ENCODE results near the gene SPOCK2. TPM values are rescaled to one million over a fixed set of nuclear protein-coding genes. Genes with fewer than 3 reads are reported as not detected.

SPOCK2 gene
- polyA plus RNA-seq, 1 experiment, result 0.04 TPM

DNA sequence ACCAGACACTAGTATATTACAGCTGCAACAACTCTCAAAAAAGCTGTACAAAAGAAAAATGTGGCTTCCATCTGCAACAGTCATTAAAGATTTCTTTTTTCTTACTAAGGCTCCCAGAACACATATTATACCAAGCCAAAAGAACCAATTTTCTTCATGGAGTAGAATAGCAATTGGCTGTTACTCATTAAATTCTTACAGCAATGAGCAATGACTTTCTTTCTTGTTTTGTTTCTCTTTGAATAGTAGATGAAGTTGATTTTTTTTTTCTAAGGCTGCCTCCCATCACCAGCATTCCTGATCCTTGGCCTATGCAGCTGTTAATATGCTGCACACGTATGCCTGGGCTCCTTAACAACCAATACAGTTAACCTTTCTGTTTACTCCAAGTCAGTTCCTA is 36.6 kb upstream of the SPOCK2 start:
- TF ChIP-seq CTCF (IDR thresholded peaks at IDR 0.05; ENCODE audit: insufficient read depth, low read depth, low read length), result no peak
- POLR2A ChIA-PET, result no interaction called here
- Histone ChIP-seq H3K4me3 (ENCODE audit: low read depth, low read length) (no peak overlapping the region), H3K36me3 (ENCODE audit: control insufficient read depth, insufficient read depth, low read length) (no peaks in the 10 kb centered on the region), H3K27me3 (ENCODE audit: control insufficient read depth, insufficient read depth, low read length) (no peaks in the 10 kb centered on the region)
- peak; percentile 41 for DNase-seq (ENCODE audit: low read depth)
- CTCF ChIA-PET, result interaction anchor here (1.0 to 5.2 kb wide), 9 partner anchors 9 to 218 kb away, joined by 3 to 42 read pairs (median 7); no protein-coding TSS in a partner anchor

DNA sequence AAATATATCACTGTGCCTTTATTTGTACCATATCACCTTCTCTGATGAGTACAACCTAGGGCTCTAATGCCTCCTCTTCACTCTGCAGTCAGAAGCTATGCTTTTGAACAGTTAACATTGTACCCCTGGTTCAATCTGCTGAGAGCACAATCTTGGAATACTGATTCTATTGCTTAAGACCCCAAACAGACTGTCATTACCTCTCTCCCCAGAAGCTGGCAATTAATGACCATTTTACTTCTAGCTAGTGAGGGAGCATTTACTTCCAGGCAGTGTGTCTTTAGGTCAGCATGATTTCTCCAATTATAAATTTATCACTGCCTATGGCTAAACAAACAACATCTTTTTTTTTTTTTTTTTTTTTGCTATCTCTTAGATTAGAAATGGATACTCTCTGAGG is 36.0 kb upstream of the SPOCK2 start:
- Histone ChIP-seq H3K27me3 (ENCODE audit: control insufficient read depth, insufficient read depth, low read length) (no peaks in the 10 kb centered on the region), H3K4me3 (ENCODE audit: low read depth, low read length) (no peak overlapping the region), H3K36me3 (ENCODE audit: control insufficient read depth, insufficient read depth, low read length) (no peaks in the 10 kb centered on the region)
- POLR2A ChIA-PET, result no interaction called here
- CTCF ChIA-PET, result interaction anchor here (0.5 to 5.2 kb wide), 6 partner anchors 9 to 213 kb away, joined by 3 to 42 read pairs (median 10); no protein-coding TSS in a partner anchor
- no peak for TF ChIP-seq CTCF (IDR thresholded peaks at IDR 0.05; ENCODE audit: insufficient read depth, low read depth, low read length)
- no peak for DNase-seq (ENCODE audit: low read depth)

DNA sequence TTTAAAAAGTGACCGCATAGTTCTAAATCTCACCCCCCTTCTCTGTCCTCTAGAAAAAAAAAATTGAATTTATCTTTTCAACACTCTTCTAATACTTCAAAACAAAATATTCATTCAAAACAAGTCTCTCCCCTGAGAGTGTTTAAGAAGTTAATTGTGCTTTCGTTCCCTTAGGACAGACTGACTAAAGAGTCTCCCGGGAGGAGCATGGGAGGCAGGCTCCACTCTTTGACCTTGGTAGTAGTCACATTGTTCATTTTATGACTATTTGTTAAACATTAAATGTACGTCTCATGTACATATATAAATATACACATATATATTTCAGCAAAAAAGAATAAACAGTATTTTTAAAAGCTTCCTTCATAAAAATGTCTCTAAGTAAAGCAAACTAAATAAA is 35.3 kb upstream of the SPOCK2 start:
- Histone ChIP-seq H3K4me3 (ENCODE audit: low read depth, low read length) (no peak overlapping the region), H3K27me3 (ENCODE audit: control insufficient read depth, insufficient read depth, low read length) (no peaks in the 10 kb centered on the region), H3K36me3 (ENCODE audit: control insufficient read depth, insufficient read depth, low read length) (no peaks in the 10 kb centered on the region)
- no peak for TF ChIP-seq CTCF (IDR thresholded peaks at IDR 0.05; ENCODE audit: insufficient read depth, low read depth, low read length)
- ChIA-PET CTCF (interaction anchor here (0.7 to 5.2 kb wide), 2 partner anchors 31 to 99 kb away, joined by 5 to 42 read pairs; no protein-coding TSS in a partner anchor), POLR2A (no interaction called here)
- no peak for DNase-seq (ENCODE audit: low read depth)

DNA sequence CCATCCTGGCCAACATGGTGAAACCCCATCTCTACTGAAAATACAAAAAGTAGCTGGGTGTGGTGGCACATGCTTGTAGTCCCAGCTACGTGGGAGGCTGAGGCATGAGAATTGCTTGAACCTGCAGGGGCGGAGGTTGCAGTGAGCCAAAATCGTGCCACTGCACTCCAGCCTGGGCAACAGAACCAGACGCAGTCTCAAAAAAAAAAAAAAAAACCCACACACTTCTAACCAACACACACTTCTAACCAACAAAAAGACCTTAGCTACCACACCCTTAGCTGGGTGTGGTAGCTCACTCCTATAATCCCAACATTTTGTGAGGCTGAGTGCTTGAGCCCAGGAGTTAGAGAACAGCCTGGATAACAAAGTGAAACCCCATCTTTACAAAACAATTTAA is 33.9 kb upstream of the SPOCK2 start:
- ChIA-PET CTCF (interaction anchor here (1.0 kb wide), 1 partner anchor 14 kb away, joined by 3 read pairs; no protein-coding TSS in a partner anchor), POLR2A (no interaction called here)
- Histone ChIP-seq H3K27me3 (ENCODE audit: control insufficient read depth, insufficient read depth, low read length) (no peaks in the 10 kb centered on the region), H3K4me3 (ENCODE audit: low read depth, low read length) (no peak overlapping the region), H3K36me3 (ENCODE audit: control insufficient read depth, insufficient read depth, low read length) (no peaks in the 10 kb centered on the region)
- DNase-seq (ENCODE audit: low read depth), result no peak
- no peak for TF ChIP-seq CTCF (IDR thresholded peaks at IDR 0.05; ENCODE audit: insufficient read depth, low read depth, low read length)

GRCh38 chr10:72121389-72121788 is 33.0 kb upstream of the SPOCK2 start:
- no peak for DNase-seq (ENCODE audit: low read depth)
- Histone ChIP-seq H3K27me3 (ENCODE audit: control insufficient read depth, insufficient read depth, low read length) (no peaks in the 10 kb centered on the region), H3K4me3 (ENCODE audit: low read depth, low read length) (no peak overlapping the region), H3K36me3 (ENCODE audit: control insufficient read depth, insufficient read depth, low read length) (no peaks in the 10 kb centered on the region)
- TF ChIP-seq CTCF (IDR thresholded peaks at IDR 0.05; ENCODE audit: insufficient read depth, low read depth, low read length), result no peak
- CTCF ChIA-PET, result no interaction called here
- POLR2A ChIA-PET, result no interaction called here
